SK-N-SH (cell line): ENCODE results near the gene GPR107.

ENCODE experiments used
- CTCF ChIP-seq: fragments of 200-600 bp; sonication (generic); IDR thresholded peaks from 2 replicates; pipeline ENCODE4 v1.6.1; 2017; ENCODE audit warnings: antibody characterized with exemption, mild to moderate bottlenecking, moderate library complexity
- EZH2phosphoT487 ChIP-seq: fragments of 200-600 bp; sonication (generic); IDR thresholded peaks from 2 replicates; pipeline ENCODE4 v1.6.1; 2017; ENCODE audit warnings: low read depth, mixed run types, mild to moderate bottlenecking, antibody characterized with exemption, moderate library complexity, borderline replicate concordance
- MAX ChIP-seq: IDR thresholded peaks from 2 replicates; pipeline ENCODE4 v1.4.0; 2012; ENCODE audit warnings: low read depth
- SMC3 ChIP-seq: IDR thresholded peaks from 2 replicates; pipeline ENCODE4 v1.6.1; 2012; ENCODE audit warnings: low read depth, low read length, improper control_type of control experiment

GRCh38 chr9:130110166-130110565, 56.5 kb downstream of the GPR107 start:
- TF ChIP-seq CTCF (peak; percentile 37), SMC3 (peak; percentile 20; the same call in 1 of the 2 replicates), MAX (no peak), EZH2phosphoT487 (no peak)
